Esophagus muscularis mucosa (tissue), 3 donors: ENCODE measurements around the gene LKAAEAR1.

Experiments used
- POLR2AphosphoS5 ChIP-seq, 2 donors: sonication (generic); formaldehyde crosslinking; IDR thresholded peaks; one replicate each; pipeline ENCODE4 v1.6.1; 2017; ENCODE audit warnings: antibody characterized with exemption in 2 of 2
- TF ChIP-seq, protein P1 (sequence below), 3 experiments: fragments of 200-600 bp in 2 of 3; fragments of 450-650 bp in 1 of 3; sonication (generic) in 2 of 3; IDR thresholded peaks; one replicate each; pipeline ENCODE4 v1.5.1; 2017 to 2019; ENCODE audit warnings: antibody characterized with exemption in 3 of 3, mild to moderate bottlenecking in 2 of 3, moderate library complexity in 1 of 3

DNA sequence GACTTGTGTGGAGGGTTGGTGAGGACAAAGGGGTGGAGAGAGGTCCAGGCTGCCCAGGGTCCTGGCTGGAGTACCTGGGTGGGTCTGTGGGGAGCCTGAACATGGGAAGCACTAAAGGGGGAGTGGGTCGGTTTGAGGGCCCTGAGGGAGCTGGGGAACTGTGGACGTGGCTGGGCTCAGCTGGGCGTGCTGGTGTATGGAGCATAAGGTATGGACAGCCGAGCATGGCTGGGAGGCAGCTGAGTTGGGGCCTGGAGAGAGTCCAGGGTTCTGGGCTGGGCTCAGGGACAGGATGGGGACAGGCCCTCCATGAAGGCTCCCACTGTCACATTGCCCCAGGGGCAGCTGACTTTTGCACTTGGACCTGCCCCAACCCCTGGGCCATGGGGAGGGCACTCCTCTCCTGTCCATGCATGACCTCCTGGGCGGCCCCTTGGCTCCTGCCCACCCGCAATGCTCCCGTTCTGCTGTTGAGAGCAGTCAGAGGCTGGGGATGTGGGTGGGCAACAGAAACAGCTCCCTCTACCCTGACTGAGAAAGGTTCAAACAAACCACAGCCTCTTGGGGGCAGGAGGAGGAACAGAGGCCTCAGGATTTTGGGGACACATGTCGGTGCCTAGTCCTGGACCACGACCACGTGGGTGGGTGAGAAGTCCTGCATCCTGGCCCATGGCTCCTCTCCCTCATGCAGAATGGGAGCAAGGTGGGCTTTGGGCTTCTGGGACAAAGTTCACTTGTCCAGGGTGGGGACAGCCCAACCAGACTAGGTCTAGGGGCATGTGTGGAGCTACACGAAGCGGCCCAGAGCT is 43.8 kb downstream of the LKAAEAR1 start:
- TF ChIP-seq, protein P1, sequence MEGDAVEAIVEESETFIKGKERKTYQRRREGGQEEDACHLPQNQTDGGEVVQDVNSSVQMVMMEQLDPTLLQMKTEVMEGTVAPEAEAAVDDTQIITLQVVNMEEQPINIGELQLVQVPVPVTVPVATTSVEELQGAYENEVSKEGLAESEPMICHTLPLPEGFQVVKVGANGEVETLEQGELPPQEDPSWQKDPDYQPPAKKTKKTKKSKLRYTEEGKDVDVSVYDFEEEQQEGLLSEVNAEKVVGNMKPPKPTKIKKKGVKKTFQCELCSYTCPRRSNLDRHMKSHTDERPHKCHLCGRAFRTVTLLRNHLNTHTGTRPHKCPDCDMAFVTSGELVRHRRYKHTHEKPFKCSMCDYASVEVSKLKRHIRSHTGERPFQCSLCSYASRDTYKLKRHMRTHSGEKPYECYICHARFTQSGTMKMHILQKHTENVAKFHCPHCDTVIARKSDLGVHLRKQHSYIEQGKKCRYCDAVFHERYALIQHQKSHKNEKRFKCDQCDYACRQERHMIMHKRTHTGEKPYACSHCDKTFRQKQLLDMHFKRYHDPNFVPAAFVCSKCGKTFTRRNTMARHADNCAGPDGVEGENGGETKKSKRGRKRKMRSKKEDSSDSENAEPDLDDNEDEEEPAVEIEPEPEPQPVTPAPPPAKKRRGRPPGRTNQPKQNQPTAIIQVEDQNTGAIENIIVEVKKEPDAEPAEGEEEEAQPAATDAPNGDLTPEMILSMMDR (IDR thresholded peaks at IDR 0.05), result no peak
- no peak for TF ChIP-seq POLR2AphosphoS5 (IDR thresholded peaks at IDR 0.05)
